HG03095 (cell line): ENCODE data around the gene PYY.

ENCODE experiments used
- ATAC-seq: cut with Tn5 transposase; IDR thresholded peaks from one replicate; pipeline ENCODE4 v1.9.1; 2021; ENCODE audit warnings: moderate library complexity; ENCODE audit not compliant: unreplicated experiment

PYY gene

DNA sequence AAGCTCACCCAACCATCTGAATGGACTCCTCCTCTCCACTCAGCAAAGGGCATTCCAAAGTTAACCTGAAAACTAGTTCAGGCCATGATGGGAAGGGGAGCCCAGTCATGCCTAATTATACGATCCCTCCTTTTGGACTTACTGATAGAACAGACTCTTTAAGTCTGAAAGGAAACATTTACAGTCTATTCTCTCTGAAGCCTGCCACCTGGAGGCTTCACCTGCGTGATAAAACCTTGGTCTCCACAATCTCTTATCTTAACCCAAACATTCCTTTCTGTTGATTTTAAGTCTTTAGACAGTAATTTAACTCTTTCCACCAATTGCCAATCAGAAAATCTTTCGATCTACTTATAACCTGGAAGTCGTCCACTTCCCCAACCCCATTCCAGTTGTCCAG is 37.4 kb downstream of the PYY start:
- no peak for ATAC-seq

DNA sequence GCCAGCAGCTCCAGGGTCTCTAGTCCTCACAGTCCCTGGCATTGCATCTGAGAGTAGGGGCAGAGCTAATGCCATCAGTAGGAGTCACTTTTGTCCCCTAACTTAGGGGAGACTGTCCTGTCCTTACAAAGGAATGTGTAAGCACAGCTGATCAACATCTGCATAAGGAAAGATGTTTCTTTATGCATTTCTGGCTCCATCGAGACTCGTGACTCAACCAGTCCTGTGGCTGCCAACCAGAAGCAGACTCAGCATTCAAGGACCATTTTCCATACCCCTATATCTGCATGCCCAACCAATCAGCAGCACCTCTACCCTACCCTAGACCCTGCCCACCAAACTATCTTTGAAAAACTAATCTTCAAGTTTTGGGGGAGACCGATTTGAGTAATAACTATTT is 38.2 kb downstream of the PYY start:
- ATAC-seq, result no peak

DNA sequence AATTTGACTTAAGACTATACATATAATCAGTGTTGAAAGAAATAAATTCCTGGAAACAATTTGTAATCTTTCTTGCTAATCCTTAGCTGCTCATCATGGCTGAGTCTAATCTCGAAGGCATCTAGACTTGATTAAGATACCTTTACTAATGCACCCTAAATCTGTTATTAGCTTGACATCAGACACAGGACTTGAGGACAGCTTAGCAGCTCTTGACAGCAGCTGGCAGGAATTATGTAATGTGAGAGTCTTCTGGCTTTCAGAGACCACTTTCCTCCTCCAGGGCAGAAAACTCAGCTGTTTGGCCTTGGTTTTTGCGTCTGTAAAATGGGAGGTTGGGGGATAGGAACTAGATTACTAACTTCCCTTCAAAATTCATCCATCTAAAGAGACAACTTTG is 39.3 kb downstream of the PYY start:
- no peak for ATAC-seq

DNA sequence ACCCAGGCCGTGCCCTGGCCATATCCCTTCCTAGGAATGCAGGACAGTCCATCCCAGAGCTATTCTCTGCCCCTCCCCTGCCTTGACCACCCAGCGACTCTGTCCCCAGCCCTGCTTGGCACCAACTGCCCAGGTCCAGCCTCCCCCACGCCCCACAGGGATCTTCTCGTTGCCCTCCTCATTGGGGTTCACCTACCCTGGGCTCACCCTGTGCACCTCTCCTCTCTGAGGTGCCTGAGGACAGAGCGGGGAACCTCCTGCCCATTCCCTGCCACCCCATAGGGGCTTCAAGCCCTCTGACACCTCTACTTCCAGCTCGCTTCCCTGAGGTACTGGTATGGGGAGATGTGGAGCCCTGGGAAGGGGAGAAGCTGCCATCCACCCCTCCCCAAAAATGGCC is 40.2 kb downstream of the PYY start:
- ATAC-seq, result no peak

DNA sequence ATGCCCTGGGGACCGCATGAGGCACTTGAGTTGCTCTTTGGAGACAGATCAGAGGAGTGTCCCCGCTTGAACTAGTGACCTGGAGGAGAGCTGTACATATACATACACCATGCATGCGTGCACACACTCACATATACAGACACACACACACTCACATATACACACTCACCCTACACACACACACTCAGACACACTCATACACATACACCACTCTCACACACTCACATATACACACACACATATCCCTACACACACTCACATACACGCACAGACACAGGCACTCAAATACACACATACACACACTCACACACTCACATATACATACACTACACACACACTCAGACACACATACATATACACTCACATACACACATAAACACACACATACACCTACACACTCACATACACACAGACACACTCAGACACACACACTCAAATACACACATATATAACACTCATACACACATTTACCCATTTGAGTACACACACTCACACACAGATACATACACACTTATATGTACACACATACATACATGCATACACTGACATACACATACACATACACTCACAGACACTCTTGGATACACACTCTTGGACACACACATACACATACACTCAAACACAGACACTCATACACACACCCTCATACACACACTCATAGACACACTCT is 41.0 kb downstream of the PYY start:
- ATAC-seq, result no peak

DNA sequence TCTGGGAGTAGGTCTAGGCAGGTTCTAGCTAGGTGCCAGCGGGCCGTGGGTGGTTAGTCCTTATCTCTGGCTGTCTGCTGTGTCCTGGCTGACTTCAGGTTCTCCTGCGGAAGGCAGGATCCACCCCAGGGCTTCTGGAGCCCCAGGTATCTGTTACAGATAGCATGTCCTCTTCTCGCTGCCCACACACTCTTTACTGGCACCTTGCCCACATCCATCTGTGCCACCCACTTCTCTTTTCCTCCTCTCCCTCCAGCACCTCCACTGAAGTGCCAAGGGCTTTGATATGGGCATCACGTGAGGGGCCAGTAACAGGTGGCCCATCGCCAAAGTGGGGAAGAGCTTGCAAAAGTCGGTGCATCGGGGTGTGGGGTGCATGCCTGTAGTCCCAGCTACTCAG is 41.8 kb downstream of the PYY start:
- ATAC-seq, result no peak

DNA sequence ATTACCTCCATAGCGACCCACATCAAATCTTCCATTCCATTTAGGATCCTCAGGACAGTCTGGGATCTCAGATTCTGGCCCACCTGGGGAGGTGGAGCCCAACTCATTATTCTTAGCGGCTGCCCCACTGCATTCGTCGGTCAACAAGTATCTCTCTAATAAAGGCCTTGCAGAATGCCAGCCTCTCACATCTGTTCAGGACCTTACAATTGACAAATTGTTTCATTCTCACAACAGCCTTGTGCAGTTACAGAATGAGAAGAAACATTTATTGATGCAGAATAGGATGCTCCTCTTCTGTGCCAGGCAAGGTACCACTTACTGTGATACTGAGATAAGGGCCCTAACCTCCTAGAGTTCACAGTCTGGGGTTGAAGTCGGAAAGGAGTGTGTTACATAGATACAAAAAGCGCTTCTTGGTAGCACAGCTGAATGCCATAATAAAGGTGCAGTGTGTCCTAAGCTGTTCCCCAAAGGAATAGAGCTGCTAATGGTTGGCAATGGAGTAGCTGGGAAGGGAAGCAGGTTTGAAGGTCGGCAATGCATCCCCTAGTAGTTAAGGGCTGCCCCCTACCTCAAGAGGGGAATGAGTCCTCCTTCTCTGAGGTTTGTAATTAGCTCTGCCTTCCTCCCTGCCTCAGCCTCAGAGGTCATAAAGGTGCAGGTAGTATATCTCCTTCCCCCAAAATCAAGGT is 44.1 kb downstream of the PYY start:
- no peak for ATAC-seq

DNA sequence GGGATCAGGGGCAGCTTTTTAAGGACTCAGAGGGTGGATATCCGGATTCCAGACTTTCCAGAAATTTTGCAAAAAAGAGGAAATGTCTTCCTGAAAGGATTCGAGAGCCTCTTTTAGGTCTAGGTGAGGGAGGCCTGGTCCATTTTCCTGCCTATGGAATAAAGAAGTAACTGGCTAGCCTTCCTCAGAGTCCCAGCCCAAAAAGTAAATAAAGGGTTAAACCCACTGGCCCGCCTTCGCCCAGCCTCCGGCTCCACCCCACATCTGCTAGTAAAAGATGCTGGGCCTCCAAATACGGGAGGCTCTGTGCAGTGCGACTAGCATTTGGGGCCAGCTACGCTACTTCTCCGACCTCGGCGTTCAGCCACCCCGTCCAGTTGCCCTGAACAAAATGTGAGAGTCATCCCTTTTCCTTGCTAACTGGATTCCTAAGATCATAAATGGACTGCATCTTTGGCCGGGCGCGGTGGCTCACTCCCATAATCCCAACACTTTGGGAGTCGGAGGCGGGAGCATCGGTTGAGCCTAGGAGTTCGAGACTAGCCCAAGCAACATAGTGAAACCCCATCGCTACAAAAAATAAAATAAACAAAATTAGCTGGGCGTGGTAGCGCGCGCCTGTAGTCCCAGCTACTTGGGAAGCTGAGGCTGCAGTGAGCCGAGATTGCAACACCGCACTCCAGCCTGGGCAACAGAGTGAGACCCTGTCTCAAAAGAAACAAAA is 45.6 kb downstream of the PYY start:
- ATAC-seq, result no peak

DNA sequence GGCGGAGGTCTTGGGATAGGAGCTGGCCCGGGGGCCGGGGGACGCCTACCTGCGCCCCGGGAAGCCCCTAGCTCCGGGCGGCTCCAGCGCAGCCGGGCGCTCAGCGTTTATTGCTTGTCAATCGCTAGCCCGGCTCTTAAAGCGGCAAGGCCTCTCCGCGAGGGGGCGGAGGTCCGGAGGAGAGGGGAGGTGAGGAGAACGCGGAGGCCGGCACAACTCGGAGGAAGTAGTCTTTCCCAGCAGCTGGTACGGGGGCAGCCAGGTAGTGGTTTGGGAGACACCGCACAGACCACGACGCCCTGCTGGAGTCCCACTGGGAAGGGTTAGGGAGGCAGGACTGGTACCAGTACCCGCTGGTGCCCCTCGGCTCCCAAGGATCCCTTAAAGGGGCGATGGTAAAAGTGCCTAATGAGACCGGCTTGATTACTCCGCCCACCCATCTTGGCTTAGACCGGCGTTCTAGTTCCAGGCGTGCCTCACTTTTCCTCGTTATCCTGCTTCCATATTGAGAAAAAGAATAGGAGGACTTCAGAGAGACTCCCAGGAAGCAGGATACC is 46.2 kb downstream of the PYY start, which contains the start of gene MPP2:
Gene MPP2 (minus strand): TSS at position 112 of the 557 bp plus-strand sequence. CDS start 3,076 bp downstream, outside the sequence.
- ATAC-seq, result no peak

DNA sequence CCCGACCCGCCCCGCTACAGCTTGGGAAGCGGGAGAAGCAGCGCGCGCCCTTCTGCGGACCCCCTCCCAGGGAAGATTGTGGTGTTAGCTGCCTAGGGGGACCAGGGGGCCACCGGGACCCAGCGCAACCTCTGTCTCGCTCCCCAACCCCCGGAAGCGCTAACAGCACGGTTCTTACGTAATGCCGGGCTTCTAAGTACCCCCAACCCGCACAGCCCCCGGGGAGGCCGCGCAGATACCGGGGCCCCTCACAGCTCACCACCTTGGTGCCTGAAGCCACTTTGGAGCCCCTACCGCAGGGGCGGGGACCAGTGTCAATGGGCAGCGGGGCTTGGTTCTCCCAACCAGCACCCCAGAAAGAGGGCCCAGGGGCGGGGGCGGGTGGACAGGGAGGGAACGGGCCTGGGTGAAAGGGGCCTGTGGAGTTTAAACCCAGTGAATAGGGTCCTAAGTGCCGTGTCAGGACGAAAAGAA is 46.8 kb downstream of the PYY start:
- no peak for ATAC-seq

DNA sequence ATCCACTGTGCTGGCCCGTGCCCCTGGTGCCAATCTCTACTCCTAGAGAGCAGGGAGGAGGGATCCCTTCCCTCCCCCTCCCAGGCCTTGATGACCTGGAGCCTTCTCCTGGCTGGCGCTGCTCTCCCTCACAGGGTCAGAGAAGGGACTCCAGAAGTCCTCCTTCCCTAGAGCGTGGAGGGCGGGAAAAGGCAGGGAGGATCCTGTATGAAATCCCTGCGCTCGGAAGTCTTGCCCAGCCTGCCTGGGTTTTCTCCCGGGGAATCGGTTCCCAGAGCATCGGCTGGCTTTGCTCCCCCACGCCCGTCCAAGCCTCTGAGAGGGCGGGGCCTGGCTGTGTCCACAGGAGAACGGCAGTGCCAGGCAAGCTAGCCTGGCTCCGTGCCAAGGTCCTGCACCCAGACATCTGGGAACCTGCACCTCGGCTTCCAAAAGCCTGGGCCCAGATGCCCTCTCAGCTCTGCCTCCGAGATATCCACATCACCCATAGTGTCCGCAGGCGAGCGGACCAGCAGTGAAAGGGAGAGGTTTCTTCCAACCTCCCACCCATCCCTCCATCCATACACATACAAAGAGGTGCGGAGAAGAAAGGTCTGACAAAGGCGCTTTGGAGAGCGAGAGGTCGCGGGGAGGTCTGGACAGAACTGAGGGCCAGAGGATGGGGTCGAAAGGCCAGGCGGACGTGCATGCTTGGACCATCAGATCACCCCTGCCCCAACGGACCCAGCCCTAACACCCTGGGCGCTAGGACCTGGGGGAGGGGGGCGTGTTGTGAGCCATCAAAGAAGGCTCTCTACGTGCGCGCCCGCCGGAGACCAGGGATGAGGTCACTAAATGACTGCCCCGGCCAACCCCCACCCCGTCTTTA is 47.5 kb downstream of the PYY start:
- no peak for ATAC-seq

DNA sequence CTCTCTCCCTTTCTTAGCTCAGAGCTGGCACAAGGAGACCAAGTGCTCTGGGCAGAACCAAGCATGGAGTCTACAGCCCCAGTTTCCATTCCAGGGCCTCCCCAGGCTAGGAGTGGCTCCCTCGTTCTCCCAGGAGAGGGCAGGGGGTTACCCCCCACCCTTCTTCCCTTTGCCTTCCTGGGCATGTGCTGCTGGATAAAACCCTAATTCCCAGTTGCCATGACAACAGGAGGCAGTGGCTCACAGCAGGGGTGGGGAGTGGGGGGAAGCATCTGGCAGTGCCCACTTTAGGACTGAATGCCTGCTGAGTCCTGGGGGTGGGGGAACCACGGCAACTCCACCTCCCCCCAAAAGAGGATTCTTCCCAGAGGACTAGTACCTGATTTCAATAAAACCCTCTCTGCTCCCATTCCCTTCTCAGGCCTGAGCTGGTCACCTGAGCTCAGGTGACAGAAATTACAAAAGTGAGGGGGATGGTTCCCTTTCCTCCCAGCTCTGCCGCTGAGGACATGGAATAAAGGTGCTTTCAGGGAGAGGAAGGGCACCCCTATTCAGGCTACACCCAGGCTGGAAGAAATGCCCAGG is 48.2 kb downstream of the PYY start:
- ATAC-seq, result no peak
